Measurements from ENCODE around the gene KLF7.

GRCh38 chr2:207087046-207087902 is 78.5 kb downstream of the KLF7 start:
- TF ChIP-seq CTCF (IDR thresholded peaks at IDR 0.05) (no peak), SIN3A (IDR thresholded peaks at IDR 0.05; ENCODE audit: borderline replicate concordance, insufficient read depth, low read depth, low read length) (no peak), POLR2AphosphoS5 (IDR thresholded peaks at IDR 0.05; ENCODE audit: low read depth, low read length) (no peak)
